ENCODE data around the gene TALDO1. TPM values are rescaled to one million over a fixed set of nuclear protein-coding genes. Genes with fewer than 3 reads are reported as not detected.

TALDO1 gene
- total and polyA plus RNA-seq, 2 of the 8 experiments (the other 6 are each of a cell fraction or from before 2014, with no cell fraction given) = 265 to 308 TPM

DNA sequence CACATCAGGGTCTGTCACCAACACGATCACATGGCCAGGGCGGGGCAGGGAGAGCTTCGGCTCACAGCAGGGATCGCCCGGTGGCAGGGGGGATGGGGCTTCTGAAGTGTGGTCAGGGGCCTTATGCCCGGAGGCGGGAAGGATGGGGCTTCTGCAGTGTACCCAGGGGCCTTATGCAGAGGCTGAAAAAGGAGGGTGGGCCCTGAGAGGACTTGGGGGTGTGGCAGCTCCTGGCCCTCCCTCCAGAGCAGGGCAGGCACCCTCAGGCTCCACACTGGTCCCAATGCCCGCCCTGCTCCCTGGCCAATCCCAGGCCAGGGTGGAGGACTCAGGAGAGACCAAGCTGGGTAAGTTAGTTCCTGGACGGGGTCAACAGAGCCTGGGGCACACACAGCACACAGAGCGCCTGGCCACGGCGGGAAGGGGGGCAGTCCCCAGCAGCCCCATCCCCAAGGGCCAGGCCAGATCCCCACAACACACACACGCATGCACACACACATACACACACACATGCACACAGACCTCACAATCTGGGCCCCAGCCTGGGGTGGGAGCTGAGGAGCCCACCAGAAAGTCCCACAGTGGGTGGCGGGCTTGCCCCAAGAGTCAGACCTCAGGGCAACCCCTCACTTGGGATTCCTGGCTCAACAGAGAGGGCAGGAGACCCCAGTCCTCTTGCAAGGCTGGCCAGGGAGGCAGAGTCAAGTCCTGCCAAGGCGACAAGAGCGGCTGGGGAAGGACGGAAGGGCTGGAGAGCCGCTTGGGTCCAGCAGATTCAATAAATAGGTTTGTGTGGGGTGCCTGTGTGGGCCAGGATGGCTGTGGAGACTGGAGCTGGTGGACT lies 43.7 kb downstream of the TALDO1 start:
- Histone ChIP-seq H3K14ac (ENCODE audit: insufficient read length) (no peak overlapping the region), H3K18ac (ENCODE audit: extremely low read depth, low read length) (no peak overlapping the region), H3K4me2 (ENCODE audit: insufficient read depth in 1 of 2, low read depth in 2 of 2, low read length in 2 of 2) (peak overlapping the region; percentile 46 to 60), H3K23me2 (ENCODE audit: low read depth, low read length) (no peaks in the 10 kb centered on the region; the same call in 1 of the 2 replicates), H2AFZ (ENCODE audit: low read length) (no peak overlapping the region), H3K27me3 (replicated peaks in 1 of 4; ENCODE audit: control insufficient read depth in 3 of 4, extremely low read depth in 1 of 4, insufficient read depth in 3 of 4, low read length in 3 of 4) (no peaks in the 10 kb centered on the region), H3K56ac (replicated peaks; ENCODE audit: insufficient read length, low read depth, low read length) (no peak overlapping the region), H3K9ac (replicated peaks in 1 of 4; ENCODE audit: extremely low read depth in 1 of 4, low read depth in 3 of 4, low read length in 3 of 4) (no peak overlapping the region), H3K27ac (ENCODE audit: low read depth, low read length) (no peak overlapping the region), H3K79me1 (ENCODE audit: low read depth, low read length) (peaks cover 3% of the 10 kb centered on the region; the same call in 1 of the 2 replicates), H2BK15ac (ENCODE audit: low read length) (peak overlapping the region; percentile 72; the same call in 1 of the 2 replicates), H4K20me1 (replicated peaks in 1 of 2; ENCODE audit: control insufficient read depth in 1 of 2, insufficient read depth in 2 of 2, low read length in 2 of 2) (peaks cover 2 to 13% of the 10 kb centered on the region in 2 experiments), H3K36me3 (ENCODE audit: control insufficient read depth in 2 of 4, insufficient read depth in 4 of 4, low read length in 3 of 4) (peaks cover 0 to 12% (median 0%) of the 10 kb centered on the region in 4 experiments; a peak in 3 of 8 replicates), H3K4ac (replicated peaks; ENCODE audit: insufficient read length, low read depth, low read length) (no peak overlapping the region), H2BK5ac (ENCODE audit: low read depth, low read length) (peak overlapping the region; percentile 78), H3K4me3 (ENCODE audit: extremely low read depth in 1 of 4, insufficient read depth in 2 of 4, low read depth in 3 of 4, low read length in 4 of 4) (peak overlapping the region in 1 of 4 experiments; percentile 44; a peak in 2 of 8 replicates), H2BK120ac (replicated peaks; ENCODE audit: low read depth, low read length) (no peak overlapping the region), H2BK12ac (ENCODE audit: low read depth, low read length) (no peak overlapping the region), H2AK5ac (ENCODE audit: low read depth, low read length) (no peak overlapping the region), H4K91ac (replicated peaks; ENCODE audit: insufficient read length, low read length) (no peak overlapping the region), H3K79me2 (ENCODE audit: control insufficient read depth in 1 of 2, insufficient read depth in 2 of 2, low read length in 2 of 2) (no peaks in the 10 kb centered on the region; a peak in 1 of 4 replicates), H3K23ac (ENCODE audit: insufficient read length) (no peak overlapping the region), H3K9me3 (ENCODE audit: insufficient read depth in 2 of 2, low read depth in 1 of 2, low read length in 1 of 2) (no peaks in the 10 kb centered on the region), H2BK20ac (ENCODE audit: low read length) (no peak overlapping the region), H4K5ac (ENCODE audit: insufficient read length, low read depth, low read length) (peak overlapping the region; percentile 10), H4K8ac (ENCODE audit: extremely low read depth, insufficient read depth, low read length) (no peak overlapping the region; the same call in 1 of the 2 replicates), H3K4me1 (replicated peaks in 1 of 4; ENCODE audit: control insufficient read depth in 3 of 4, insufficient read depth in 4 of 4, low read length in 3 of 4) (peaks cover 0 to 25% (median 15%) of the 10 kb centered on the region in 4 experiments; a peak in 6 of 7 replicates)
- DNase-seq (ENCODE audit: low read depth in 1 of 2, low spot score in 2 of 2) (peak in 1 of 2 experiments; percentile 85), FAIRE-seq (no peak)
- POLR2A ChIA-PET (ENCODE audit: partially characterized antibody) = interaction anchor here (0.7 to 53.0 kb wide), 14 partner anchors 8 to 250 kb away, joined by 3 to 1917 read pairs (median 4); partner anchors contain the start of genes CD151, CRACR2B, GATD1 and PIDD1
- CTCF ChIA-PET (ENCODE audit: partially characterized antibody) = interaction anchor here (0.7 to 1.2 kb wide), 6 partner anchors 14 to 67 kb away, joined by 3 read pairs; no protein-coding TSS in a partner anchor
- WGBS, 2 experiments (ENCODE audit: extremely low coverage in 1 of 2, insufficient coverage in 1 of 2, insufficient read length in 1 of 2, insufficient replicate concordance in 2 of 2, low coverage in 1 of 2, low lambda C conversion rate in 2 of 2, missing lambda C conversion rate in 1 of 2) = 61% methylated on average over 18 of the region's 18 CpGs; no CpG with 5 or more reads in 1 of the 2 experiments
- TF ChIP-seq BACH1 (IDR thresholded peaks at IDR 0.05; ENCODE audit: low read length) (no peak), BCL11A (IDR thresholded peaks at IDR 0.05; ENCODE audit: low read depth in 2 of 2, low read length in 2 of 2) (no peak), NANOG (IDR thresholded peaks at IDR 0.05; ENCODE audit: insufficient read depth, low read depth, low read length, poor library complexity, severe bottlenecking) (no peak), FOSL1 (IDR thresholded peaks at IDR 0.05; ENCODE audit: insufficient read depth, low read depth, low read length) (peak; percentile 74; the same call in 1 of the 2 replicates), CBX8 (IDR thresholded peaks at IDR 0.05; ENCODE audit: borderline replicate concordance, low read depth, low read length) (no peak), HDAC2 (IDR thresholded peaks at IDR 0.05; ENCODE audit: borderline replicate concordance in 1 of 2, low read depth in 2 of 2, low read length in 2 of 2) (no peak), TBP (IDR thresholded peaks at IDR 0.05; ENCODE audit: low read depth, low read length) (peak; percentile 11; the same call in 1 of the 2 replicates), CHD2 (IDR thresholded peaks at IDR 0.05; ENCODE audit: low read length) (peak; percentile 19; the same call in 1 of the 2 replicates), JUN (IDR thresholded peaks at IDR 0.05; ENCODE audit: low read depth, low read length) (no peak), SIRT6 (IDR thresholded peaks at IDR 0.05; ENCODE audit: low read length) (no peak)
- TF ChIP-seq, protein P1, sequence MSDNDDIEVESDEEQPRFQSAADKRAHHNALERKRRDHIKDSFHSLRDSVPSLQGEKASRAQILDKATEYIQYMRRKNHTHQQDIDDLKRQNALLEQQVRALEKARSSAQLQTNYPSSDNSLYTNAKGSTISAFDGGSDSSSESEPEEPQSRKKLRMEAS (IDR thresholded peaks at IDR 0.05) = peak; percentile 43

Data from H1 (cell line).